Thyroid gland (tissue), 4 donors: ENCODE measurements around the gene FSCB.

ENCODE experiments used
- POLR2A ChIP-seq, 2 donors: fragments of 450-650 bp; IDR thresholded peaks; one replicate each; pipeline ENCODE4 v1.6.1; 2017; ENCODE audit warnings: antibody characterized with exemption in 2 of 2, mild to moderate bottlenecking in 2 of 2, moderate library complexity in 1 of 2
- TF ChIP-seq, protein P1 (sequence below), 6 experiments: fragments of 200-600 bp in 3 of 6; fragments of 450-650 bp in 3 of 6; sonication (generic) in 3 of 6; IDR thresholded peaks; one replicate each; pipeline ENCODE4 v1.5.1; 2016 to 2019; ENCODE audit warnings: antibody characterized with exemption in 6 of 6, mild to moderate bottlenecking in 2 of 6, inconsistent platforms in 1 of 6, moderate library complexity in 1 of 6

DNA sequence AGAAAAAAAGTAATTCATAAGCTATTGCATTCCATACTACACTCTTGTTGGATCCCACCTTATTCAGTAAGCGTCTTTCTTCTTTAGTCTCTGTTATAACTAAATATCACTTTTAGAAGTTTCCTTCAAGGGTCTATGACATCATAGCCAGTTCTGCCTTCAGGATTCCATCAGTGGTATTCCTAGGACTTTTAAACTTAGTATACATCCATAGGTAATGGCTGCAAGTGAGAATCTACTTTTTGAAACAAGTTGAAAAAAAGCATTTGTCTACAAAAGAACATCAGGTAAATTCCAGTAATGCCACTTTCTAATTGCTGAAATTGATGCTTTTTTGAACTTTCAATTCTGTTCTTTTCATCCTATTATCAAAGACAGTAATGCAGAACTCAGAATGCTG, at the start of gene FSCB:
- TF ChIP-seq, protein P1, sequence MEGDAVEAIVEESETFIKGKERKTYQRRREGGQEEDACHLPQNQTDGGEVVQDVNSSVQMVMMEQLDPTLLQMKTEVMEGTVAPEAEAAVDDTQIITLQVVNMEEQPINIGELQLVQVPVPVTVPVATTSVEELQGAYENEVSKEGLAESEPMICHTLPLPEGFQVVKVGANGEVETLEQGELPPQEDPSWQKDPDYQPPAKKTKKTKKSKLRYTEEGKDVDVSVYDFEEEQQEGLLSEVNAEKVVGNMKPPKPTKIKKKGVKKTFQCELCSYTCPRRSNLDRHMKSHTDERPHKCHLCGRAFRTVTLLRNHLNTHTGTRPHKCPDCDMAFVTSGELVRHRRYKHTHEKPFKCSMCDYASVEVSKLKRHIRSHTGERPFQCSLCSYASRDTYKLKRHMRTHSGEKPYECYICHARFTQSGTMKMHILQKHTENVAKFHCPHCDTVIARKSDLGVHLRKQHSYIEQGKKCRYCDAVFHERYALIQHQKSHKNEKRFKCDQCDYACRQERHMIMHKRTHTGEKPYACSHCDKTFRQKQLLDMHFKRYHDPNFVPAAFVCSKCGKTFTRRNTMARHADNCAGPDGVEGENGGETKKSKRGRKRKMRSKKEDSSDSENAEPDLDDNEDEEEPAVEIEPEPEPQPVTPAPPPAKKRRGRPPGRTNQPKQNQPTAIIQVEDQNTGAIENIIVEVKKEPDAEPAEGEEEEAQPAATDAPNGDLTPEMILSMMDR (IDR thresholded peaks at IDR 0.05), result no peak
- no peak for TF ChIP-seq POLR2A (IDR thresholded peaks at IDR 0.05)
